CD14-positive monocyte (primary cell): Measurements from ENCODE around the gene BAHCC1. TPM values are rescaled to one million over a fixed set of nuclear protein-coding genes. Genes with fewer than 3 reads are reported as not detected.

Experiments used
- DNase-seq, 3 donors: peaks; one replicate each; pipeline ENCODE4 v3.0.0-alpha.2; 2011 to 2022
- H2AFZ ChIP-seq: 2 replicates; pipeline ENCODE4 v1.6.0; 2012; ENCODE audit warnings: mild to moderate bottlenecking, low read depth, low read length, inconsistent platforms; ENCODE audit not compliant: insufficient read depth, poor library complexity, severe bottlenecking
- H3K27ac ChIP-seq, 2 donors: 1 replicate in 1 of 2; 2 replicates in 1 of 2; pipeline ENCODE4 v1.5.1; 2012 to 2013; ENCODE audit warnings: low read length in 2 of 2, control low read depth in 1 of 2, inconsistent platforms in 1 of 2, low read depth in 1 of 2, mild to moderate bottlenecking in 1 of 2
- H3K27me3 ChIP-seq, 2 donors: one replicate each; pipeline versions ENCODE4 v1.6.0 to v1.6.1; 2011 to 2013; ENCODE audit warnings: low read length in 2 of 2; ENCODE audit not compliant: control insufficient read depth in 2 of 2, insufficient read depth in 2 of 2
- H3K36me3 ChIP-seq, 2 donors: replicated peaks in 1 of 2; 1 replicate in 1 of 2; 2 replicates in 1 of 2; pipeline versions ENCODE4 v1.5.1 to v1.6.1; 2012 to 2013; ENCODE audit warnings: low read length in 2 of 2, control low read depth in 1 of 2, inconsistent platforms in 1 of 2, mild to moderate bottlenecking in 1 of 2; ENCODE audit not compliant: insufficient read depth in 2 of 2, control insufficient read depth in 1 of 2
- H3K4me1 ChIP-seq, 2 donors: 1 replicate in 1 of 2; 2 replicates in 1 of 2; pipeline versions ENCODE4 v1.5.1 to v1.6.1; 2012 to 2013; ENCODE audit warnings: low read length in 2 of 2, control low read depth in 1 of 2, inconsistent platforms in 1 of 2, mild to moderate bottlenecking in 1 of 2, moderate library complexity in 1 of 2; ENCODE audit not compliant: insufficient read depth in 2 of 2, control insufficient read depth in 1 of 2
- H3K4me2 ChIP-seq: replicated peaks from 2 replicates; pipeline ENCODE3; 2012; ENCODE audit warnings: low read length, moderate library complexity, mild to moderate bottlenecking; ENCODE audit not compliant: poor library complexity, severe bottlenecking; ENCODE audit errors: extremely low read depth
- H3K4me3 ChIP-seq, 3 experiments: fragments of 200-600 bp in 1 of 3; sonication (generic) in 1 of 3; replicated peaks in 1 of 3; 1 replicate in 2 of 3; 2 replicates in 1 of 3; pipeline ENCODE4 v1.5.1; 2011 to 2013; ENCODE audit warnings: low read length in 3 of 3, mild to moderate bottlenecking in 3 of 3, control low read depth in 2 of 3, low read depth in 2 of 3, inconsistent platforms in 1 of 3, moderate library complexity in 1 of 3
- H3K79me2 ChIP-seq: 2 replicates; pipeline ENCODE4 v1.6.0; 2012; ENCODE audit warnings: mild to moderate bottlenecking, control low read depth, inconsistent platforms, low read length, moderate library complexity; ENCODE audit not compliant: insufficient read depth
- H3K9ac ChIP-seq: 2 replicates; pipeline ENCODE4 v1.6.0; 2017; ENCODE audit warnings: low read length, mild to moderate bottlenecking; ENCODE audit not compliant: insufficient read depth, poor library complexity, severe bottlenecking
- H3K9me3 ChIP-seq, 2 donors: replicated peaks in 1 of 2; 1 replicate in 1 of 2; 2 replicates in 1 of 2; pipeline versions ENCODE4 v1.5.1 to v1.6.1; 2012 to 2013; ENCODE audit warnings: low read length in 2 of 2, control low read depth in 1 of 2; ENCODE audit not compliant: control insufficient read depth in 1 of 2, insufficient read depth in 1 of 2
- H4K20me1 ChIP-seq: 2 replicates; pipeline ENCODE4 v1.6.0; 2012; ENCODE audit warnings: mild to moderate bottlenecking, low read length, control low read depth, moderate library complexity; ENCODE audit not compliant: insufficient read depth
- H3K27ac Mint-ChIP-seq, 7 donors: one replicate each; pipeline ENCODE4 v1.8.0; 2020; ENCODE audit warnings: mild to moderate bottlenecking in 7 of 7, mixed read lengths in 7 of 7, moderate library complexity in 6 of 7, inconsistent platforms in 2 of 7
- H3K27me3 Mint-ChIP-seq, 3 donors: one replicate each; pipeline ENCODE4 v1.8.0; 2021 to 2022; ENCODE audit warnings: low read depth in 3 of 3, mild to moderate bottlenecking in 3 of 3, mixed read lengths in 3 of 3, moderate library complexity in 3 of 3, inconsistent platforms in 1 of 3
- H3K36me3 Mint-ChIP-seq, 2 donors: one replicate each; pipeline ENCODE4 v1.8.0; 2020; ENCODE audit warnings: mixed read lengths in 2 of 2, inconsistent platforms in 1 of 2, mild to moderate bottlenecking in 1 of 2
- H3K4me1 Mint-ChIP-seq: one replicate; pipeline ENCODE4 v1.8.0; 2020; ENCODE audit warnings: mild to moderate bottlenecking, mixed read lengths
- H3K4me3 Mint-ChIP-seq, 2 donors: one replicate each; pipeline ENCODE4 v1.8.0; 2020; ENCODE audit warnings: mild to moderate bottlenecking in 2 of 2, mixed read lengths in 2 of 2, moderate library complexity in 1 of 2
- H3K9me3 Mint-ChIP-seq, 7 donors: one replicate each; pipeline ENCODE4 v1.8.0; 2020 to 2022; ENCODE audit warnings: mixed read lengths in 7 of 7, mild to moderate bottlenecking in 6 of 7, moderate library complexity in 6 of 7, inconsistent platforms in 2 of 7
- WGBS: methylation state at CpG from one replicate; pipeline ENCODE4 v1.1.5; 2013; ENCODE audit warnings: missing lambda C conversion rate; ENCODE audit not compliant: insufficient coverage; 5-methylcytosine and 5-hydroxymethylcytosine counted together
- intact Hi-C, 2 donors: fragments of 100-400 bp; cut with micrococcal nuclease; formaldehyde crosslinking; loops; one replicate each; pipeline versions ENCODE4 v1.15.0 to v1.15.1; 2023
- polyA plus RNA-seq, 3 donors: library from polyadenylated mRNA; depleted of rRNA in 1 of 3; unstranded in 2 of 3; stranded (reverse) in 1 of 3; fragments of 300-500 nt in 2 of 3; fragments of >200 nt in 1 of 3; fragmentation: Illumina TruSeq in 2 of 3; gene quantifications; 1 replicate in 2 of 3; 2 replicates in 1 of 3; pipeline ENCODE4 v1.2.3, GENCODE V29; 2012 to 2021
- TF ChIP-seq, protein P1 (sequence below): fragments of 200-600 bp; IDR thresholded peaks from one replicate; pipeline ENCODE4 v1.8.0; 2022; ENCODE audit warnings: antibody characterized with exemption, mild to moderate bottlenecking

Gene BAHCC1
- polyA plus RNA-seq, 3 donors, result 0.11 to 8.8 (median 0.27) TPM

DNA sequence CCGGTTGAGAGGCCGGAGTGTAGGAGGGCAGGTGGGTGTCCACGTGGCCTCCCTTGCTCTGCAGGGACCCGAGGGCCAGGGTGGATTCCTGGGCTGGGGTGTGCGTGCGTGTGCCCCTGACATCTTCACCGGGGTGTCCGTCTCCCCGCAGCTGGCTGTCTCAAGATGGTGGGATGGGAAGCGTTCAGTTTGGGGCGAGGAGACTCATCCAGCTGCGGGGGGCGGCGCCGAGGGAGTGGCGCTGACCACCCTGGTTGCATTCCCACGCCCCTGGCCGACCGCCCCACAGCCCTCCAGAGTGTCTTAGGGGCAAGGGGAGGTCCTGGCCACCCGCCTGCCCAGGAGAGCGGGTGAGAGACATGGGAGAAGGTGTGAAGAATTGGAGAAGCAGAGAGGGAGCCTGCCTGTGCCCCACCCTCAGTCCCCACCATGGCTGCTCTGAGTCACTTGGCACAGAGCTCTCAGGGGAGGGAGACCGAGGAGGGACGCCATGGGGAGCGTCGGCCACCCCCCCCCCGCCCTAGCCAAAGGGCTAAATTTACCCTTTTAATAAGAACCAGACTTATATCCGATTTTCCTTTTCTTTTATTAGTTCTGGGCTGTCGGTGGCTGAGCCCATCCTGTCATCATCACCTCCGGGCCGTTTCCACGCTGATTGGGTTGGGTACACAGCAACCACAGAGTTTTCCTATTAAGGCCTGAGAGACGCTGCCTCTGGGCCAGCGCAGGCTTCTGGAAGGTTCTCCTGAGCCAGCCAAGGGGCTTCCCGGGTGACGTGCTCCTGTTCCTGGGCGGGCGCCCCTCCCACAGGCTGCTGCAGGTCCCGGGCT lies 22.0 kb downstream of the BAHCC1 start:
- H3K4me1 Mint-ChIP-seq, result peaks cover 16% of the 10 kb centered on the region
- H3K4me3 Mint-ChIP-seq, result no peak overlapping the region
- Histone ChIP-seq H3K27ac (no peak overlapping the region), H2AFZ (no peak overlapping the region), H3K9me3 (no peaks in the 10 kb centered on the region), H3K4me1 (peaks cover 17 to 30% of the 10 kb centered on the region in 2 donors), H3K36me3 (no peaks in the 10 kb centered on the region), H3K9ac (no peak overlapping the region), H3K4me2 (no peak overlapping the region), H4K20me1 (peaks cover 8% of the 10 kb centered on the region), H3K79me2 (peaks cover 48% of the 10 kb centered on the region), H3K27me3 (no peaks in the 10 kb centered on the region), H3K4me3 (no peak overlapping the region)
- peaks cover 0 to 2% (median 0%) of the 10 kb centered on the region in 7 donors for H3K9me3 Mint-ChIP-seq
- intact Hi-C loops, result no loop called here
- TF ChIP-seq, protein P1, sequence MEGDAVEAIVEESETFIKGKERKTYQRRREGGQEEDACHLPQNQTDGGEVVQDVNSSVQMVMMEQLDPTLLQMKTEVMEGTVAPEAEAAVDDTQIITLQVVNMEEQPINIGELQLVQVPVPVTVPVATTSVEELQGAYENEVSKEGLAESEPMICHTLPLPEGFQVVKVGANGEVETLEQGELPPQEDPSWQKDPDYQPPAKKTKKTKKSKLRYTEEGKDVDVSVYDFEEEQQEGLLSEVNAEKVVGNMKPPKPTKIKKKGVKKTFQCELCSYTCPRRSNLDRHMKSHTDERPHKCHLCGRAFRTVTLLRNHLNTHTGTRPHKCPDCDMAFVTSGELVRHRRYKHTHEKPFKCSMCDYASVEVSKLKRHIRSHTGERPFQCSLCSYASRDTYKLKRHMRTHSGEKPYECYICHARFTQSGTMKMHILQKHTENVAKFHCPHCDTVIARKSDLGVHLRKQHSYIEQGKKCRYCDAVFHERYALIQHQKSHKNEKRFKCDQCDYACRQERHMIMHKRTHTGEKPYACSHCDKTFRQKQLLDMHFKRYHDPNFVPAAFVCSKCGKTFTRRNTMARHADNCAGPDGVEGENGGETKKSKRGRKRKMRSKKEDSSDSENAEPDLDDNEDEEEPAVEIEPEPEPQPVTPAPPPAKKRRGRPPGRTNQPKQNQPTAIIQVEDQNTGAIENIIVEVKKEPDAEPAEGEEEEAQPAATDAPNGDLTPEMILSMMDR, result no peak
- H3K27ac Mint-ChIP-seq, result no peak overlapping the region
- peaks cover 3 to 20% (median 7%) of the 10 kb centered on the region in 3 donors for H3K27me3 Mint-ChIP-seq
- 95% methylated on average over 27 of the region's 38 CpGs for WGBS
- no peak for DNase-seq
- peaks cover 0 to 6% of the 10 kb centered on the region in 2 donors for H3K36me3 Mint-ChIP-seq

DNA sequence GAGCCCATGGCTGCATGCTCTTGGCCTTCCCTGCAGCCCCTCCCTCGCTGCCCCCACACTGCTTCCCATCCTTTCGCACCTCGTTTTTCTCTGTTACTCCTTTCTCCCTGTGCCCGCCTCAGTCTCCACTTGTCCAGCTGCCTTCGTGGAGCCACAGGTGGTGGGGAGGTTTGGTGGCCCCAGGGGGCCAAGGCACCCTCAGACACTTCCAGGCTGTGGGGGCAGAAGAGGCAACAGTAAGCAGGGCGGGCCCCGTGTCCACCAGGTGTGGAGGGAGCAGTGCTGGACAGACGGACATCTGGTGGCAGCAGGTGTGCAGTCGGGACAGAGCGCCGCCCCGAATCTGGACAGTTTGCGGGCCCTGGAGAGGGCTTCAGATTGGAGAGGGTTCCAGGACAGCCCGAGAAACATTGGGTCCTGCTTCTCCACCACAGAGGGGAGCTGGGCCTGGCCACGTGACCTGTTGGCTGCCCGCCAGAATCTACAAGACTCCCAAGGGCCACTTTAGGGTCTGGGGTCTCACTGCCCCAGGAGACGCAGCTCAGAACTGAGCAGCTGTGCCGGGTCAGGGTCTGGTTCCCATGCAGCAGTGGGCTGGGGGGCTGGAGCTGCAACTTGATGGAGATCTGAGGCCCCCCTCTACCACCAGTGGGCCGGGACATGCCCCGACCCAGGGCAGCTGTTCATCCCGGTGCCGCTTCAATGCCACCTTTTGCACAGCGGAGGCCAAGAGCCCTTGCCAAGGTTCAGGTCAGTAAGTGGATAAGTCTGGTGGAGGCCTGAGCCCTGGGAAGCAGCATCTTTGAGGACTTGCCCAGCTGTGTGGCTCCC lies 22.8 kb downstream of the BAHCC1 start:
- peaks cover 0 to 6% of the 10 kb centered on the region in 2 donors for H3K36me3 Mint-ChIP-seq
- Histone ChIP-seq H3K9ac (no peak overlapping the region), H3K4me1 (peaks cover 17 to 30% of the 10 kb centered on the region in 2 donors), H3K79me2 (peaks cover 46% of the 10 kb centered on the region), H4K20me1 (peaks cover 9% of the 10 kb centered on the region), H3K9me3 (no peaks in the 10 kb centered on the region), H3K27me3 (no peaks in the 10 kb centered on the region), H3K36me3 (no peaks in the 10 kb centered on the region), H2AFZ (no peak overlapping the region), H3K4me3 (no peak overlapping the region), H3K27ac (no peak overlapping the region), H3K4me2 (no peak overlapping the region)
- peaks cover 0 to 2% (median 0%) of the 10 kb centered on the region in 7 donors for H3K9me3 Mint-ChIP-seq
- DNase-seq, result no peak
- peaks cover 13% of the 10 kb centered on the region for H3K4me1 Mint-ChIP-seq
- H3K4me3 Mint-ChIP-seq, result no peak overlapping the region
- TF ChIP-seq, protein P1, result no peak
- intact Hi-C loops, result no loop called here
- peaks cover 2 to 14% (median 7%) of the 10 kb centered on the region in 3 donors for H3K27me3 Mint-ChIP-seq
- no peak overlapping the region for H3K27ac Mint-ChIP-seq
- WGBS, result 93% methylated on average over 14 of the region's 23 CpGs
